ENCODE data around the gene PRSS56.

Gene PRSS56

GRCh38 chr2:232525199-232525598 is 5.0 kb downstream of the PRSS56 start:
- DNase-seq (ENCODE audit: low read depth): no peak
- TF ChIP-seq CTCF (conservative IDR thresholded peaks at IDR 0.05; ENCODE audit: control insufficient read depth, insufficient read depth, low read depth, low read length): no peak
- H3K4me3 ChIP-seq (ENCODE audit: control insufficient read depth, low read depth, low read length): no peak overlapping the region

GRCh38 chr2:232525791-232526371 is 5.7 kb downstream of the PRSS56 start, which contains the start of gene CHRND:
TSS of gene CHRND (plus strand) at chr2:232526160. CDS start at chr2:232526216, 56 bp downstream.
- H3K4me3 ChIP-seq (ENCODE audit: control insufficient read depth, low read depth, low read length): no peak within 1 kb of the TSS
- no peak for DNase-seq (ENCODE audit: low read depth)
- TF ChIP-seq CTCF (conservative IDR thresholded peaks at IDR 0.05; ENCODE audit: control insufficient read depth, insufficient read depth, low read depth, low read length): no peak

- DNase-seq (ENCODE audit: low read depth): no peak
- TF ChIP-seq CTCF (conservative IDR thresholded peaks at IDR 0.05; ENCODE audit: control insufficient read depth, insufficient read depth, low read depth, low read length): no peak
- no peak overlapping the region for H3K4me3 ChIP-seq (ENCODE audit: control insufficient read depth, low read depth, low read length)
Observed at GRCh38 chr2:232526372-232526941, 6.3 kb downstream of the PRSS56 start.

GRCh38 chr2:232527905-232528470 is 7.8 kb downstream of the PRSS56 start:
- no peak for DNase-seq (ENCODE audit: low read depth)
- TF ChIP-seq CTCF (conservative IDR thresholded peaks at IDR 0.05; ENCODE audit: control insufficient read depth, insufficient read depth, low read depth, low read length): no peak
- H3K4me3 ChIP-seq (ENCODE audit: control insufficient read depth, low read depth, low read length): no peak overlapping the region

GRCh38 chr2:232528746-232529460 is 8.7 kb downstream of the PRSS56 start:
- TF ChIP-seq CTCF (conservative IDR thresholded peaks at IDR 0.05; ENCODE audit: control insufficient read depth, insufficient read depth, low read depth, low read length): no peak
- no peak overlapping the region for H3K4me3 ChIP-seq (ENCODE audit: control insufficient read depth, low read depth, low read length)
- no peak for DNase-seq (ENCODE audit: low read depth)

GRCh38 chr2:232529806-232530547 is 9.8 kb downstream of the PRSS56 start:
- no peak for TF ChIP-seq CTCF (conservative IDR thresholded peaks at IDR 0.05; ENCODE audit: control insufficient read depth, insufficient read depth, low read depth, low read length)
- no peak overlapping the region for H3K4me3 ChIP-seq (ENCODE audit: control insufficient read depth, low read depth, low read length)
- DNase-seq (ENCODE audit: low read depth): no peak
